Vagina (tissue), 2 donors: ENCODE results near the gene PHF11.
"Not testable (repeated sequence)": the region's sequence is repeated elsewhere in the genome, so short reads cannot be mapped to it uniquely, and the experiment has no call there.

Experiments used
- POLR2A ChIP-seq, 2 donors: fragments of 450-650 bp; IDR thresholded peaks; one replicate each; pipeline ENCODE4 v1.6.1; 2017; ENCODE audit warnings: antibody characterized with exemption in 2 of 2, mild to moderate bottlenecking in 2 of 2, moderate library complexity in 2 of 2
- TF ChIP-seq, protein P1 (sequence below), 3 experiments: fragments of 450-650 bp in 2 of 3; fragments of 200-600 bp in 1 of 3; sonication (generic) in 1 of 3; IDR thresholded peaks; one replicate each; pipeline ENCODE4 v1.5.1; 2017 to 2019; ENCODE audit warnings: antibody characterized with exemption in 3 of 3, mild to moderate bottlenecking in 2 of 3, moderate library complexity in 2 of 3

DNA sequence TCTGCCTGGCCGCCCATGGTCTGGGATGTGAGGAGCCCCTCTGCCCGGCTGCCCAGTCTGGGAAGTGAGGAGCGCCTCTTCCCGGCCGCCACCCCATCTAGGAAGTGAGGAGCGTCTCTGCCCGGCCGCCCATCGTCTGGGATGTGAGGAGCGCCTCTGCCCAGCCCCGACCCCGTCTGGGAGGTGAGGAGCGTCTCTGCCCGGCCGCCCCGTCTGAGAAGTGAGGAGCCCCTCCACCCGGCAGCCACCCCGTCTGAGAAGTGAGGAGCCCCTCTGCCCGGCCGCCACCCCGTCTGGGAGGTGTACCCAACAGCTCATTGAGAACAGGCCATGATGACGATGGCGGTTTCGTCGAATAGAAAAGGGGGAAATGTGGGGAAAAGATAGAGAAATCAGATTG is 69.7 kb downstream of the PHF11 start:
- TF ChIP-seq, protein P1, sequence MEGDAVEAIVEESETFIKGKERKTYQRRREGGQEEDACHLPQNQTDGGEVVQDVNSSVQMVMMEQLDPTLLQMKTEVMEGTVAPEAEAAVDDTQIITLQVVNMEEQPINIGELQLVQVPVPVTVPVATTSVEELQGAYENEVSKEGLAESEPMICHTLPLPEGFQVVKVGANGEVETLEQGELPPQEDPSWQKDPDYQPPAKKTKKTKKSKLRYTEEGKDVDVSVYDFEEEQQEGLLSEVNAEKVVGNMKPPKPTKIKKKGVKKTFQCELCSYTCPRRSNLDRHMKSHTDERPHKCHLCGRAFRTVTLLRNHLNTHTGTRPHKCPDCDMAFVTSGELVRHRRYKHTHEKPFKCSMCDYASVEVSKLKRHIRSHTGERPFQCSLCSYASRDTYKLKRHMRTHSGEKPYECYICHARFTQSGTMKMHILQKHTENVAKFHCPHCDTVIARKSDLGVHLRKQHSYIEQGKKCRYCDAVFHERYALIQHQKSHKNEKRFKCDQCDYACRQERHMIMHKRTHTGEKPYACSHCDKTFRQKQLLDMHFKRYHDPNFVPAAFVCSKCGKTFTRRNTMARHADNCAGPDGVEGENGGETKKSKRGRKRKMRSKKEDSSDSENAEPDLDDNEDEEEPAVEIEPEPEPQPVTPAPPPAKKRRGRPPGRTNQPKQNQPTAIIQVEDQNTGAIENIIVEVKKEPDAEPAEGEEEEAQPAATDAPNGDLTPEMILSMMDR (IDR thresholded peaks at IDR 0.05) = not testable (repeated sequence)
- not testable (repeated sequence) for TF ChIP-seq POLR2A (IDR thresholded peaks at IDR 0.05)
